GM12878 (cell line): Measurements from ENCODE around the gene UBXN10. TPM values are rescaled to one million over a fixed set of nuclear protein-coding genes. Genes with fewer than 3 reads are reported as not detected.
A peak's percentile ranks its signal among the peaks of the same experiment; 100 is the strongest.

Source experiments
- ASH2L ChIP-seq: fragments of 300-600, 200-600 bp; sonication (generic); IDR thresholded peaks from 2 replicates; pipeline ENCODE4 v1.6.1; 2017; ENCODE audit warnings: low read depth, mild to moderate bottlenecking, borderline replicate concordance
- ATF7 ChIP-seq: fragments of 450-650 bp; IDR thresholded peaks from 2 replicates; pipeline ENCODE4 v1.6.1; 2016; ENCODE audit warnings: low read depth, mild to moderate bottlenecking
- CTCF ChIP-seq, 3 experiments: IDR thresholded peaks in 2 of 3; conservative IDR thresholded peaks in 1 of 3; 2 replicates each; pipeline ENCODE4 v1.5.1; 2011; ENCODE audit warnings: low read depth in 3 of 3, low read length in 3 of 3, mild to moderate bottlenecking in 3 of 3, control low read depth in 2 of 3, moderate library complexity in 2 of 3, inconsistent platforms in 1 of 3, mixed read lengths in 1 of 3; ENCODE audit not compliant: control insufficient read depth in 2 of 3, insufficient read depth in 1 of 3; ENCODE audit errors: extremely low read depth in 1 of 3
- E2F4 ChIP-seq: IDR thresholded peaks from 2 replicates; pipeline ENCODE4 v1.6.1; 2012; ENCODE audit warnings: low read depth, low read length, improper control_type of control experiment
- FOXM1 ChIP-seq: IDR thresholded peaks from 2 replicates; pipeline ENCODE4 v1.6.1; 2012; ENCODE audit warnings: low read depth, mild to moderate bottlenecking, inconsistent platforms, low read length, moderate library complexity
- JUNB ChIP-seq: IDR thresholded peaks from 2 replicates; pipeline ENCODE4 v1.6.1; 2016; ENCODE audit warnings: antibody characterized with exemption, mild to moderate bottlenecking
- KAT2A ChIP-seq: conservative IDR thresholded peaks from 2 replicates; pipeline ENCODE4 v1.6.1; 2011; ENCODE audit warnings: low read depth, low read length; ENCODE audit not compliant: control insufficient read depth
- KDM1A ChIP-seq: fragments of 200-600 bp; sonication (generic); IDR thresholded peaks from 2 replicates; pipeline ENCODE4 v1.6.1; 2016; ENCODE audit warnings: borderline replicate concordance
- MEF2B ChIP-seq: fragments of 450-650 bp; IDR thresholded peaks from 2 replicates; pipeline ENCODE4 v1.6.1; 2018; ENCODE audit warnings: mild to moderate bottlenecking, moderate library complexity; ENCODE audit not compliant: partially characterized antibody, poor library complexity, severe bottlenecking
- MTA3 ChIP-seq: IDR thresholded peaks from 2 replicates; pipeline ENCODE4 v1.6.1; 2012; ENCODE audit warnings: low read length, inconsistent platforms, borderline replicate concordance
- RUNX3 ChIP-seq: IDR thresholded peaks from 2 replicates; pipeline ENCODE4 v1.6.1; 2012; ENCODE audit warnings: low read length, inconsistent platforms
- SP1 ChIP-seq: IDR thresholded peaks from one replicate; pipeline ENCODE4 v1.6.1; 2011; ENCODE audit warnings: low read depth, low read length
- YBX1 ChIP-seq: fragments of 450-650 bp; IDR thresholded peaks from 2 replicates; pipeline ENCODE4 v1.6.1; 2016; ENCODE audit warnings: antibody characterized with exemption
- ZNF24 ChIP-seq: fragments of 450-650 bp; IDR thresholded peaks from 2 replicates; pipeline ENCODE4 v1.6.1; 2017; ENCODE audit warnings: antibody characterized with exemption, mild to moderate bottlenecking
- ZNF274 ChIP-seq: IDR thresholded peaks from one replicate; pipeline ENCODE4 v1.8.0; 2011; ENCODE audit not compliant: insufficient read length, insufficient read depth
- polyA plus RNA-seq, 11 experiments: library from polyadenylated mRNA; depleted of rRNA in 4 of 11; unstranded in 6 of 11; stranded (reverse) in 5 of 11; fragments of >200 nt; fragmentation: Nextera tagmentation in 4 of 11; fragmentation: Illumina TruSeq in 1 of 11; extraction: Ambion mirVana in 4 of 11; extraction: Trizol in 1 of 11; gene quantifications; 1 replicate in 1 of 11; 2 replicates in 10 of 11; pipeline versions ENCODE4 v1.2.1 to v1.2.3, GENCODE V29; 2011 to 2016; ENCODE audit warnings: inconsistent platforms in 2 of 11, missing spikeins in 2 of 11, low read depth in 1 of 11
- total RNA-seq, 4 experiments: library from RNA; depleted of rRNA in 3 of 4; stranded (reverse); fragments of >200 nt in 3 of 4; fragmentation: Illumina TruSeq in 1 of 4; extraction: Trizol in 1 of 4; gene quantifications; 2 replicates each; pipeline versions ENCODE4 v1.2.1 to v1.2.3, GENCODE V29; 2013 to 2021

Gene UBXN10
- total and polyA plus RNA-seq, 10 of the 15 experiments (the other 5 are each of a cell fraction or from before 2014, with no cell fraction given): 0.03 to 0.15 (median 0.06) TPM; not detected in 7

GRCh38 chr1:20194757-20195461 lies 9.0 kb downstream of the UBXN10 start (continued):
- TF ChIP-seq KDM1A (no peak), CTCF (IDR thresholded peaks at IDR 0.05 in 2 of 3, conservative IDR thresholded peaks at IDR 0.05 in 1 of 3; ENCODE audit: control insufficient read depth in 2 of 3, extremely low read depth in 1 of 3, insufficient read depth in 1 of 3, low read depth in 3 of 3, low read length in 3 of 3) (peak; percentile 80 to 98 (median 93)), MEF2B (peak; percentile 45), ASH2L (no peak), ATF7 (no peak), JUNB (no peak), RUNX3 (0 out of 2 replicates have a peak, but pooled peaks have one; percentile 7), FOXM1 (no peak), SP1 (no peak), ZNF274 (no peak), KAT2A (no peak), YBX1 (no peak), E2F4 (no peak), MTA3 (no peak), ZNF24 (no peak)
- TF ChIP-seq, all 136 proteins: peak for 6
